Left ventricle myocardium inferior (tissue), 1 donor: ENCODE data around the gene FKBP14. TPM values are rescaled to one million over a fixed set of nuclear protein-coding genes. Genes with fewer than 3 reads are reported as not detected.

Experiments used
- DNase-seq: peaks from one replicate; pipeline ENCODE4 v3.0.0-alpha.2; 2020
- H3K27ac ChIP-seq: fragments of 200-600 bp; replicated peaks from 2 replicates; pipeline ENCODE4 v1.8.0; 2021
- H3K27me3 ChIP-seq: fragments of 200-600 bp; 2 replicates; pipeline ENCODE4 v1.8.0; 2021; ENCODE audit warnings: low read depth
- H3K36me3 ChIP-seq: fragments of 200-600 bp; 2 replicates; pipeline ENCODE4 v1.8.0; 2021
- H3K4me1 ChIP-seq: fragments of 200-600 bp; 2 replicates; pipeline ENCODE4 v1.8.0; 2021
- H3K4me3 ChIP-seq: fragments of 200-600 bp; 2 replicates; pipeline ENCODE4 v1.8.0; 2021; ENCODE audit warnings: mild to moderate bottlenecking, moderate library complexity
- H3K9me3 ChIP-seq: fragments of 200-600 bp; replicated peaks from 2 replicates; pipeline ENCODE4 v1.8.0; 2021
- CTCF ChIP-seq: fragments of 200-600 bp; IDR thresholded peaks from 2 replicates; pipeline ENCODE4 v1.8.0; 2021; ENCODE audit warnings: antibody characterized with exemption, mild to moderate bottlenecking, borderline replicate concordance
- intact Hi-C: fragments of 100-400 bp; cut with micrococcal nuclease; formaldehyde crosslinking; loops from one replicate; pipeline ENCODE4 v1.11.0; 2022
- total RNA-seq: library from RNA; stranded (reverse); fragmentation: NEBNext Ultra II Directional; extraction: Animal tissue kit (Norgen Biotek cat#: 25700); gene quantifications from one replicate; pipeline ENCODE4 v1.2.1, GENCODE V29; 2021
- donor health status: DM: no; HTN: yes; CAD: no; lungs with severe emphysema.

The FKBP14 gene
- total RNA-seq, 1 donor from 2014 or later: 12.0 TPM

- DNase-seq: no peak
- H3K36me3 ChIP-seq: peaks cover 73% of the 10 kb centered on the region
- H3K4me1 ChIP-seq: no peaks in the 10 kb centered on the region
- intact Hi-C loops: no loop called here
- H3K27me3 ChIP-seq: no peaks in the 10 kb centered on the region
- no peak overlapping the region for H3K4me3 ChIP-seq
- no peak overlapping the region for H3K27ac ChIP-seq
- no peaks in the 10 kb centered on the region for H3K9me3 ChIP-seq
- TF ChIP-seq CTCF: no peak
These were observed 26.6 kb upstream of the FKBP14 start for GRCh38 chr7:30053068-30053467.

- Histone ChIP-seq H3K27ac (no peak overlapping the region), H3K9me3 (no peaks in the 10 kb centered on the region), H3K4me1 (peaks cover 14% of the 10 kb centered on the region), H3K27me3 (no peaks in the 10 kb centered on the region), H3K36me3 (peaks cover 80% of the 10 kb centered on the region), H3K4me3 (no peak overlapping the region)
- no peak for DNase-seq
- intact Hi-C loops: no loop called here
- TF ChIP-seq CTCF: no peak
These were observed 22.7 kb upstream of the FKBP14 start for GRCh38 chr7:30049173-30049572.

- Histone ChIP-seq H3K27ac (no peak overlapping the region), H3K4me3 (no peak overlapping the region), H3K4me1 (peaks cover 14% of the 10 kb centered on the region), H3K9me3 (no peaks in the 10 kb centered on the region), H3K27me3 (no peaks in the 10 kb centered on the region), H3K36me3 (peaks cover 74% of the 10 kb centered on the region)
- no peak for DNase-seq
- intact Hi-C loops: no loop called here
- TF ChIP-seq CTCF: no peak
These were observed 22.1 kb upstream of the FKBP14 start for GRCh38 chr7:30048582-30048981.

- peaks cover 63% of the 10 kb centered on the region for H3K36me3 ChIP-seq
- H3K9me3 ChIP-seq: no peaks in the 10 kb centered on the region
- peaks cover 14% of the 10 kb centered on the region for H3K4me1 ChIP-seq
- DNase-seq: no peak
- intact Hi-C loops: no loop called here
- H3K27me3 ChIP-seq: no peaks in the 10 kb centered on the region
- no peak overlapping the region for H3K27ac ChIP-seq
- H3K4me3 ChIP-seq: no peak overlapping the region
- no peak for TF ChIP-seq CTCF
These were observed 20.6 kb upstream of the FKBP14 start for GRCh38 chr7:30047124-30047523.

- peaks cover 54% of the 10 kb centered on the region for H3K36me3 ChIP-seq
- no peak overlapping the region for H3K4me3 ChIP-seq
- no peak overlapping the region for H3K27ac ChIP-seq
- no peaks in the 10 kb centered on the region for H3K9me3 ChIP-seq
- TF ChIP-seq CTCF: no peak
- intact Hi-C loops: no loop called here
- H3K27me3 ChIP-seq: no peaks in the 10 kb centered on the region
- H3K4me1 ChIP-seq: peaks cover 17% of the 10 kb centered on the region
- no peak for DNase-seq
These were observed 19.7 kb upstream of the FKBP14 start for GRCh38 chr7:30046127-30046770.
